GM23338 (cell line): ENCODE results near the gene LLGL2. TPM values are rescaled to one million over a fixed set of nuclear protein-coding genes. Genes with fewer than 3 reads are reported as not detected.

Experiments
- ATAC-seq: fragments of 200-7000 bp; cut with Tn5 transposase; 3 replicates; pipeline ENCODE4 v1.9.1; 2020
- DNase-seq: peaks from one replicate; pipeline ENCODE4 v3.0.0-alpha.2; 2015; ENCODE audit warnings: low spot score
- H2AFZ ChIP-seq: fragments of 200-600 bp; sonication (generic); 2 replicates; pipeline ENCODE4 v1.8.0; 2016; ENCODE audit warnings: antibody characterized with exemption, mild to moderate bottlenecking, moderate library complexity
- H3F3A ChIP-seq: fragments of 200-600 bp; sonication (generic); replicated peaks from 2 replicates; pipeline ENCODE4 v1.8.0; 2017; ENCODE audit warnings: antibody characterized with exemption, mixed run types, low read depth
- H3K27ac ChIP-seq: fragments of 200-600 bp; sonication (generic); 2 replicates; pipeline ENCODE4 v1.6.1; 2016; ENCODE audit warnings: low read depth
- H3K27me3 ChIP-seq: fragments of 200-600 bp; sonication (generic); 2 replicates; pipeline ENCODE4 v1.8.0; 2016; ENCODE audit warnings: mild to moderate bottlenecking, mixed run types, moderate library complexity; ENCODE audit not compliant: insufficient read depth
- H3K36me3 ChIP-seq: fragments of 200-600 bp; sonication (generic); 2 replicates; pipeline ENCODE4 v1.8.0; 2016; ENCODE audit warnings: mild to moderate bottlenecking; ENCODE audit not compliant: insufficient read depth
- H3K4me1 ChIP-seq: fragments of 200-600 bp; sonication (generic); 2 replicates; pipeline ENCODE4 v1.8.0; 2016; ENCODE audit warnings: mild to moderate bottlenecking, moderate library complexity; ENCODE audit not compliant: insufficient read depth
- H3K4me2 ChIP-seq: fragments of 200-600 bp; sonication (generic); 2 replicates; pipeline ENCODE4 v1.7.1; 2017; ENCODE audit warnings: mixed run types
- H3K4me3 ChIP-seq: fragments of 200-600 bp; sonication (generic); 2 replicates; pipeline ENCODE4 v1.6.1; 2016; ENCODE audit warnings: mixed run types
- H3K79me2 ChIP-seq: fragments of 200-600 bp; sonication (generic); replicated peaks from 2 replicates; pipeline ENCODE4 v1.8.0; 2017; ENCODE audit warnings: mild to moderate bottlenecking; ENCODE audit not compliant: insufficient read depth
- H3K9me2 ChIP-seq: fragments of 200-600 bp; sonication (generic); 2 replicates; pipeline ENCODE4 v1.8.0; 2017; ENCODE audit not compliant: insufficient read depth
- H4K20me1 ChIP-seq: fragments of 200-600 bp; sonication (generic); replicated peaks from 2 replicates; pipeline ENCODE4 v1.8.0; 2017; ENCODE audit warnings: mild to moderate bottlenecking; ENCODE audit not compliant: insufficient read depth
- H3K27ac Mint-ChIP-seq: 2 replicates; pipeline ENCODE4 v1.8.0; 2020; ENCODE audit warnings: inconsistent platforms, mild to moderate bottlenecking, moderate library complexity, mixed read lengths
- H3K27me3 Mint-ChIP-seq: 3 replicates; pipeline ENCODE4 v1.8.0; 2022; ENCODE audit warnings: low read depth, mild to moderate bottlenecking, moderate library complexity, mixed read lengths, inconsistent platforms; ENCODE audit not compliant: insufficient read depth, poor library complexity
- H3K36me3 Mint-ChIP-seq: 3 replicates; pipeline ENCODE4 v1.8.0; 2021; ENCODE audit warnings: low read depth, mild to moderate bottlenecking, inconsistent platforms, moderate library complexity, mixed read lengths
- H3K4me1 Mint-ChIP-seq: 3 replicates; pipeline ENCODE4 v1.8.0; 2020; ENCODE audit warnings: mild to moderate bottlenecking, inconsistent platforms, mixed read lengths
- H3K4me3 Mint-ChIP-seq: 3 replicates; pipeline ENCODE4 v1.8.0; 2021; ENCODE audit warnings: moderate library complexity, mild to moderate bottlenecking, inconsistent platforms, mixed read lengths
- H3K9me3 Mint-ChIP-seq: 3 replicates; pipeline ENCODE4 v1.8.0; 2020; ENCODE audit warnings: moderate library complexity, mild to moderate bottlenecking, inconsistent platforms, mixed read lengths
- CREB1 ChIP-seq: fragments of 250-450 bp; sonication (Bioruptor Pico); IDR thresholded peaks from 2 replicates; pipeline ENCODE4 v1.5.0; 2020; ENCODE audit warnings: low read depth, mild to moderate bottlenecking, moderate library complexity
- CTCF ChIP-seq, 2 experiments: fragments of 200-600 bp in 1 of 2; sonication (generic) in 1 of 2; conservative IDR thresholded peaks; 2 replicates each; pipeline versions ENCODE4 v1.5.1 to v1.6.1; 2016 to 2017; ENCODE audit warnings: antibody characterized with exemption in 2 of 2, low read depth in 2 of 2, mild to moderate bottlenecking in 2 of 2, moderate library complexity in 1 of 2
- ETS1 ChIP-seq: IDR thresholded peaks from 2 replicates; pipeline ENCODE4 v1.6.1; 2016; ENCODE audit warnings: antibody characterized with exemption
- EZH2 ChIP-seq: fragments of 200-600 bp; sonication (generic); IDR thresholded peaks from one replicate; pipeline ENCODE4 v1.8.0; 2017; ENCODE audit warnings: antibody characterized with exemption, mild to moderate bottlenecking, low read depth; ENCODE audit not compliant: unreplicated experiment
- EZH2phosphoT487 ChIP-seq: fragments of 200-600 bp; sonication (generic); IDR thresholded peaks from one replicate; pipeline ENCODE4 v1.8.1; 2018; ENCODE audit warnings: antibody characterized with exemption; ENCODE audit not compliant: unreplicated experiment
- JUNB ChIP-seq: IDR thresholded peaks from one replicate; pipeline ENCODE4 v1.6.1; 2016; ENCODE audit warnings: antibody characterized with exemption; ENCODE audit not compliant: unreplicated experiment
- NANOG ChIP-seq: IDR thresholded peaks from 2 replicates; pipeline ENCODE4 v1.6.1; 2016; ENCODE audit warnings: antibody characterized with exemption, borderline replicate concordance
- REST ChIP-seq: IDR thresholded peaks from one replicate; pipeline ENCODE4 v1.6.1; 2018; ENCODE audit warnings: antibody characterized with exemption; ENCODE audit not compliant: unreplicated experiment
- STAT1 ChIP-seq: IDR thresholded peaks from one replicate; pipeline ENCODE4 v1.6.1; 2016; ENCODE audit warnings: antibody characterized with exemption; ENCODE audit not compliant: unreplicated experiment
- ZNF331 ChIP-seq: fragments of 250-450 bp; sonication (Bioruptor Pico); IDR thresholded peaks from 2 replicates; pipeline ENCODE4 v1.5.0; 2020; ENCODE audit warnings: low read depth, mild to moderate bottlenecking, moderate library complexity
- ZNF462 ChIP-seq: fragments of 250-450 bp; sonication (Bioruptor Pico); IDR thresholded peaks from 2 replicates; pipeline ENCODE4 v1.5.0; 2020; ENCODE audit warnings: mild to moderate bottlenecking, moderate library complexity
- polyA plus RNA-seq: library from polyadenylated mRNA; unstranded; fragments of >200 nt; fragmentation: Nextera tagmentation; extraction: Ambion mirVana; gene quantifications from 2 replicates; pipeline ENCODE4 v1.2.1, GENCODE V29; 2016
- total RNA-seq: library from RNA; depleted of rRNA; stranded (reverse); fragments of >200 nt; shearing (Covaris generic); gene quantifications from 2 replicates; pipeline ENCODE4 v1.2.3, GENCODE V29; 2014

Gene LLGL2
- total and polyA plus RNA-seq, 2 experiments from 2014 or later = 62.5 to 78.5 TPM

- ATAC-seq (no peak), DNase-seq (no peak)
- peaks cover 27% of the 10 kb centered on the region for H3K4me1 Mint-ChIP-seq
- Histone ChIP-seq H3K4me1 (peaks cover 7% of the 10 kb centered on the region; the same call in 1 of the 2 replicates), H3K9me2 (no peaks in the 10 kb centered on the region), H3K79me2 (peaks cover 21% of the 10 kb centered on the region), H4K20me1 (peaks cover 12% of the 10 kb centered on the region), H3F3A (no peaks in the 10 kb centered on the region), H3K27me3 (no peaks in the 10 kb centered on the region), H3K27ac (no peak overlapping the region), H3K36me3 (peaks cover 18% of the 10 kb centered on the region), H3K4me3 (no peak overlapping the region), H3K4me2 (0 out of 2 replicates have a peak overlapping the region, but pooled peaks have one; percentile 14), H2AFZ (no peak overlapping the region)
- peaks cover 45% of the 10 kb centered on the region for H3K36me3 Mint-ChIP-seq
- peaks cover 14% of the 10 kb centered on the region for H3K27me3 Mint-ChIP-seq
- no peak overlapping the region for H3K27ac Mint-ChIP-seq
- H3K9me3 Mint-ChIP-seq = no peaks in the 10 kb centered on the region; the same call in 2 of the 3 replicates
- TF ChIP-seq NANOG = no peak
- no peak for TF ChIP-seq STAT1
- no peak for TF ChIP-seq JUNB
- no peak for TF ChIP-seq EZH2phosphoT487
- TF ChIP-seq ZNF331 (CRISPR knock-in tag) = no peak
- TF ChIP-seq REST = no peak
- TF ChIP-seq ZNF462 (CRISPR knock-in tag) = no peak
- TF ChIP-seq CREB1 = no peak
- no peak for TF ChIP-seq EZH2
- no peak for TF ChIP-seq CTCF (conservative IDR thresholded peaks at IDR 0.05; ENCODE audit: low read depth in 2 of 2)
- TF ChIP-seq ETS1 = no peak
- H3K4me3 Mint-ChIP-seq = peak overlapping the region; percentile 92; the same call in 1 of the 3 replicates
These were observed 7.3 kb upstream of the LLGL2 start for GRCh38 chr17:75518201-75518600.
